ENCODE measurements around the gene HK1.

HK1 gene

DNA sequence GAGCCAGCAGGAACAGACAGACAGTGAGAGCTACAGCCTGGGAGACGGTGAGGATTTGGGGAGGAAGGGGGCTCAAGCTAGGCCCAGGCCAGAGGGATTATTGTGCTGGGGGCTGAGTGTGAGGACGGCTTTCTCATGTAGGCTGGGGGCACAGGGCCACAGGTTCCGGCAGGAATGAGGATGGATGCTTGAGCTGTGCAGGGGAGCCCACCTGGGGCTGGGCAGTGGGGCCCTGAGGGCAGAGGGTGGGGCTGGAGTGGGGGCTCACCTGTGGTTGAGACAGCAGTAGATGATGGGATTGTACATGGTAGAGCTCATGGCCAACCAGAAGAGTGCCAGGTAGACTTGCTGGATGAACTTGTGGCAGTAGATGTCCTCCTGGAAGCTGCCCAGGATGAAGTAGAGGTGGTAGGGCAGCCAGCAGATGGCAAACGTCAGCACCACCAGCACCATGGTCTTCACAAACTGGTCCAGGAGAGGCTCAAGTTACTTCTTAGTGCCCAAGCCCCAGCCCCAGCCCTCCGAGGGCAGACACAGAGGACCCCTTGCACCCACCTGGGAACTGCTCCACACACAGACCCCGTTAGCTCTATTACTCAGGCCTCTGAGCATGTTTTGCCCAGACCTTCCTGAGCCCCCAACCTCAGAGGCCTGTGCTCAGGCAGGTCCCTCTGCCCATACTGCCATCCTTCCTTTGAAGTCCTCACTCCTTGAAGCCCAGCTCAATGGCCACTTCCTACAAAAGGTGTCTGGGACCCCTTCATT, 128.7 kb downstream of the HK1 start:
- ATAC-seq (replicated peaks) = no peak
- no peaks in the 10 kb centered on the region for H3K9me3 Mint-ChIP-seq
- no peak for DNase-seq
- H3K36me3 Mint-ChIP-seq (ENCODE audit: insufficient read depth) = peaks cover 29% of the 10 kb centered on the region
- H3K27ac Mint-ChIP-seq = peak overlapping the region in 1 of 2 donors; percentile 86
- H3K27me3 Mint-ChIP-seq = no peaks in the 10 kb centered on the region
- H3K4me3 Mint-ChIP-seq = no peak overlapping the region
- H3K4me1 Mint-ChIP-seq (ENCODE audit: low read depth in 2 of 2) = peaks cover 15 to 16% of the 10 kb centered on the region in 2 donors

DNA sequence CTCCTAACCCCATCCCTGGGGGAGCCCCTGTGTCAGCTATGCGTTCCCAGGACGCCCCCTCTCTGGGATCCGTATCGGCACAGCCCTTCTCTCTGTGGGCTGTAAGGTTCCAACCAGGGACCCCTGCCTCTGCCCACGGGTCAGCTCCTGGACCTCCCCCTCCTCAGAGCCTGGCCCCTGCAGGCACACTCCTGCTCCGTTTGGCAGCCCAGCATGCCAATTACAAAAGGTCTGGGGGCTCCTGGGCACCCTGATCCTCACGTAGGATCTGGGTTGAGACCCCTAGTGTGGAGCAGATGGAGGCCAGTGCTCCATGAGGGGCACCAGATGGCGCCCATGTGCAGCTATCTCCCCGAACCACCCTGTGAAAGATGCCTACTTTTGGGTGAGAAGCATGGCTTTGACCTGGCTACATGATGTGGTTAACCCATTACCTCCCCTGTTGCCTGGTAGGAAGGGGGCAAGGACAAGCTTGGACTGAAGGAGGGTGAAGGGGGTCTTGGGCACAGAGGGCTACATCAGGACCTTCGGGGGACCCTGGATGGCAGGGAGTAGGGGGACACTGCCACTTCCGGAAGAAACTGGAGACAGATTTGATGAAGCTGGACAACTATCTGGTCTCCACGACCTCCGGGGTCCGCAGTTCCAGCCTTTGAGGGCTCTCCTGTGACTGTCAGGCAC, 129.5 kb downstream of the HK1 start:
- Mint-ChIP-seq H3K27ac (peak overlapping the region in 1 of 2 donors; percentile 86), H3K27me3 (no peaks in the 10 kb centered on the region), H3K4me3 (peak overlapping the region; percentile 80 to 82), H3K9me3 (no peaks in the 10 kb centered on the region), H3K36me3 (ENCODE audit: insufficient read depth) (peaks cover 26% of the 10 kb centered on the region), H3K4me1 (ENCODE audit: low read depth in 2 of 2) (peaks cover 15 to 16% of the 10 kb centered on the region in 2 donors)
- DNase-seq (no peak), ATAC-seq (replicated peaks) (no peak)

- H3K9me3 Mint-ChIP-seq = no peaks in the 10 kb centered on the region
- H3K36me3 Mint-ChIP-seq (ENCODE audit: insufficient read depth) = peaks cover 21% of the 10 kb centered on the region
- ATAC-seq (replicated peaks) (peak; percentile 95), DNase-seq (peak; percentile 83 to 86 (median 85))
- H3K27ac Mint-ChIP-seq = peak overlapping the region; percentile 83 to 87
- H3K4me3 Mint-ChIP-seq = peak overlapping the region; percentile 80 to 82
- H3K27me3 Mint-ChIP-seq = no peaks in the 10 kb centered on the region
- peaks cover 15 to 20% of the 10 kb centered on the region in 2 donors for H3K4me1 Mint-ChIP-seq (ENCODE audit: low read depth in 2 of 2)
Observed at GRCh38 chr10:69408318-69409175, 130.3 kb downstream of the HK1 start.

DNA sequence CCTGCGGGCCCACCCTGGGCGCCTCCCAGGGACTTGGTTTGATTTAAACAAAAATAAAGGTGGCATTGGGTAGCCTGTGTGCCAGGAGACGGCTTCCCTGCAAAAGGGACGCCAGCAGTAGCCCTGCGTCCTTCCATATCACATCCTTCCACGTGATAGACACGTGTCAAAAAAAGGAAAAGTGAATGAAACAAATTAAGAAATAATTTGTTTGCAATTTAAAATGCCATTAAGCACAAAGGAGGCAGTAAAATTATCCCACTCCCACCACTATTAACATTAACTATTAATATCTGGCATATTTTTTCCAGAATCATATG, 130.8 kb downstream of the HK1 start:
- ATAC-seq (replicated peaks) = no peak
- H3K9me3 Mint-ChIP-seq = no peaks in the 10 kb centered on the region
- no peak for DNase-seq
- H3K4me3 Mint-ChIP-seq = peak overlapping the region; percentile 80 to 82
- H3K4me1 Mint-ChIP-seq (ENCODE audit: low read depth in 2 of 2) = peaks cover 15 to 20% of the 10 kb centered on the region in 2 donors
- H3K27ac Mint-ChIP-seq = peak overlapping the region; percentile 83 to 87
- peaks cover 21% of the 10 kb centered on the region for H3K36me3 Mint-ChIP-seq (ENCODE audit: insufficient read depth)
- no peaks in the 10 kb centered on the region for H3K27me3 Mint-ChIP-seq

GRCh38 chr10:69409968-69410367, 131.7 kb downstream of the HK1 start:
- peaks cover 0 to 6% of the 10 kb centered on the region in 2 donors for H3K27me3 Mint-ChIP-seq
- DNase-seq = no peak
- no peak overlapping the region for H3K27ac Mint-ChIP-seq
- no peak overlapping the region for H3K4me3 Mint-ChIP-seq
- ATAC-seq (replicated peaks) = no peak
- H3K9me3 Mint-ChIP-seq = no peaks in the 10 kb centered on the region
- H3K36me3 Mint-ChIP-seq (ENCODE audit: insufficient read depth) = peaks cover 20% of the 10 kb centered on the region
- peaks cover 15 to 20% of the 10 kb centered on the region in 2 donors for H3K4me1 Mint-ChIP-seq (ENCODE audit: low read depth in 2 of 2)

- Mint-ChIP-seq H3K4me1 (ENCODE audit: low read depth in 2 of 2) (peaks cover 15 to 20% of the 10 kb centered on the region in 2 donors), H3K36me3 (ENCODE audit: insufficient read depth) (peaks cover 17% of the 10 kb centered on the region), H3K4me3 (no peak overlapping the region), H3K27ac (no peak overlapping the region), H3K9me3 (no peaks in the 10 kb centered on the region), H3K27me3 (peaks cover 1 to 11% of the 10 kb centered on the region in 2 donors)
- DNase-seq = no peak
- ATAC-seq (replicated peaks) = no peak
Observed at GRCh38 chr10:69410487-69410886, 132.2 kb downstream of the HK1 start.

- H3K36me3 Mint-ChIP-seq (ENCODE audit: insufficient read depth) = peaks cover 13% of the 10 kb centered on the region
- H3K27ac Mint-ChIP-seq = no peak overlapping the region
- H3K4me1 Mint-ChIP-seq (ENCODE audit: low read depth in 2 of 2) = peaks cover 14 to 20% of the 10 kb centered on the region in 2 donors
- peaks cover 11 to 14% of the 10 kb centered on the region in 2 donors for H3K27me3 Mint-ChIP-seq
- ATAC-seq (replicated peaks) (no peak), DNase-seq (no peak)
- H3K4me3 Mint-ChIP-seq = no peak overlapping the region
- no peaks in the 10 kb centered on the region for H3K9me3 Mint-ChIP-seq
Observed at GRCh38 chr10:69411476-69411875, 133.2 kb downstream of the HK1 start.

- H3K4me3 Mint-ChIP-seq = no peak overlapping the region
- DNase-seq (no peak), ATAC-seq (replicated peaks) (no peak)
- H3K27me3 Mint-ChIP-seq = peaks cover 11 to 14% of the 10 kb centered on the region in 2 donors
- peaks cover 12 to 20% of the 10 kb centered on the region in 2 donors for H3K4me1 Mint-ChIP-seq (ENCODE audit: low read depth in 2 of 2)
- H3K36me3 Mint-ChIP-seq (ENCODE audit: insufficient read depth) = peaks cover 8% of the 10 kb centered on the region
- H3K27ac Mint-ChIP-seq = no peak overlapping the region
- H3K9me3 Mint-ChIP-seq = no peaks in the 10 kb centered on the region
Observed at GRCh38 chr10:69412232-69412790, 134.0 kb downstream of the HK1 start.

- Mint-ChIP-seq H3K27me3 (peaks cover 14 to 17% of the 10 kb centered on the region in 2 donors), H3K27ac (no peak overlapping the region), H3K4me3 (no peak overlapping the region), H3K4me1 (ENCODE audit: low read depth in 2 of 2) (peaks cover 4 to 14% of the 10 kb centered on the region in 2 donors), H3K36me3 (ENCODE audit: insufficient read depth) (peaks cover 2% of the 10 kb centered on the region), H3K9me3 (no peaks in the 10 kb centered on the region)
- DNase-seq (peak in 1 of 3 experiments; percentile 38), ATAC-seq (replicated peaks) (no peak)
Observed at GRCh38 chr10:69413221-69413865, 135.0 kb downstream of the HK1 start.

- DNase-seq (no peak), ATAC-seq (replicated peaks) (no peak)
- H3K27ac Mint-ChIP-seq = no peak overlapping the region
- H3K4me1 Mint-ChIP-seq (ENCODE audit: low read depth in 2 of 2) = peaks cover 0 to 4% of the 10 kb centered on the region in 2 donors
- H3K27me3 Mint-ChIP-seq = peaks cover 15 to 20% of the 10 kb centered on the region in 2 donors
- no peaks in the 10 kb centered on the region for H3K9me3 Mint-ChIP-seq
- peaks cover 2% of the 10 kb centered on the region for H3K36me3 Mint-ChIP-seq (ENCODE audit: insufficient read depth)
- H3K4me3 Mint-ChIP-seq = no peak overlapping the region
Observed at GRCh38 chr10:69414036-69415018, 136.0 kb downstream of the HK1 start.

- Mint-ChIP-seq H3K9me3 (no peaks in the 10 kb centered on the region), H3K4me1 (ENCODE audit: low read depth in 2 of 2) (peaks cover 0 to 3% of the 10 kb centered on the region in 2 donors), H3K27ac (no peak overlapping the region), H3K4me3 (no peak overlapping the region), H3K36me3 (ENCODE audit: insufficient read depth) (peaks cover 2% of the 10 kb centered on the region), H3K27me3 (peaks cover 22 to 25% of the 10 kb centered on the region in 2 donors)
- DNase-seq (no peak), ATAC-seq (replicated peaks) (no peak)
Observed at GRCh38 chr10:69415049-69415448, 136.8 kb downstream of the HK1 start.

- H3K4me3 Mint-ChIP-seq = no peak overlapping the region
Observed at GRCh38 chr10:69415951-69416350, 137.7 kb downstream of the HK1 start.

More at GRCh38 chr10:69415951-69416350, 137.7 kb downstream of the HK1 start:
- DNase-seq (no peak), ATAC-seq (replicated peaks) (no peak)
- Mint-ChIP-seq H3K27ac (peak overlapping the region in 1 of 2 donors; percentile 55), H3K9me3 (no peaks in the 10 kb centered on the region), H3K36me3 (ENCODE audit: insufficient read depth) (peaks cover 2% of the 10 kb centered on the region), H3K4me1 (ENCODE audit: low read depth in 2 of 2) (peaks cover 0 to 3% of the 10 kb centered on the region in 2 donors), H3K27me3 (peaks cover 22 to 25% of the 10 kb centered on the region in 2 donors)

Data from effector memory CD8-positive, alpha-beta T cell (primary cell).